GM19023 (cell line): ENCODE measurements around the gene PIK3IP1.
"Not testable (repeated sequence)": the region's sequence is repeated elsewhere in the genome, so short reads cannot be mapped to it uniquely, and the experiment has no call there.

Experiments used
- ATAC-seq: cut with Tn5 transposase; IDR thresholded peaks from one replicate; pipeline ENCODE4 v1.9.1; 2021; ENCODE audit warnings: mild to moderate bottlenecking, moderate library complexity; ENCODE audit not compliant: unreplicated experiment

Gene PIK3IP1

GRCh38 chr22:31253949-31254348 lies 38.3 kb downstream of the PIK3IP1 start:
- no peak for ATAC-seq

- no peak for ATAC-seq
These were observed 41.3 kb downstream of the PIK3IP1 start for GRCh38 chr22:31250740-31251600.

- no peak for ATAC-seq
These were observed 43.0 kb downstream of the PIK3IP1 start for GRCh38 chr22:31248965-31249958.

GRCh38 chr22:31248138-31248745 lies 44.0 kb downstream of the PIK3IP1 start:
- ATAC-seq, result no peak

GRCh38 chr22:31247726-31248125 lies 44.6 kb downstream of the PIK3IP1 start:
- ATAC-seq, result no peak

- no peak for ATAC-seq
These were observed 45.6 kb downstream of the PIK3IP1 start for GRCh38 chr22:31246687-31247086.

- ATAC-seq, result not testable (repeated sequence)
These were observed 46.3 kb downstream of the PIK3IP1 start for GRCh38 chr22:31245998-31246397.

- no peak for ATAC-seq
These were observed 47.3 kb downstream of the PIK3IP1 start for GRCh38 chr22:31244943-31245451.

GRCh38 chr22:31244046-31244942 lies 48.0 kb downstream of the PIK3IP1 start:
- ATAC-seq, result no peak

GRCh38 chr22:31243339-31244045 lies 48.8 kb downstream of the PIK3IP1 start:
- ATAC-seq, result no peak

- ATAC-seq, result no peak
These were observed 50.4 kb downstream of the PIK3IP1 start for GRCh38 chr22:31241936-31242335.

- ATAC-seq, result no peak
These were observed 51.1 kb downstream of the PIK3IP1 start for GRCh38 chr22:31241200-31241599.

GRCh38 chr22:31239771-31240370 lies 52.4 kb downstream of the PIK3IP1 start:
- no peak for ATAC-seq

GRCh38 chr22:31238057-31238456 lies 54.2 kb downstream of the PIK3IP1 start:
- ATAC-seq, result no peak

GRCh38 chr22:31236044-31236443 lies 56.2 kb downstream of the PIK3IP1 start:
- not testable (repeated sequence) for ATAC-seq

GRCh38 chr22:31235081-31235480 lies 57.2 kb downstream of the PIK3IP1 start:
- ATAC-seq, result no peak

- ATAC-seq, result no peak
These were observed 59.3 kb downstream of the PIK3IP1 start for GRCh38 chr22:31233001-31233400.
